HL-60/S4 (cell line): ENCODE data around the gene HOXD4.

Experiments used
- in situ Hi-C: fragments of 300-500 bp; cut with MboI; formaldehyde crosslinking; loops from 2 replicates; pipeline ENCODE4 v1.14.3; 2022; ENCODE audit warnings: low sequenced_read_pairs

The HOXD4 gene

GRCh38 chr2:176138923-176139660 lies 12.3 kb upstream of the HOXD4 start:
- in situ Hi-C loops = loop anchor here (25.0 kb wide), 3 partner anchors 323 to 1173 kb away; no protein-coding TSS in a partner anchor

GRCh38 chr2:176139661-176140512 lies 11.5 kb upstream of the HOXD4 start:
- in situ Hi-C loops = loop anchor here (10.0 to 25.0 kb wide), 4 partner anchors 322 to 1172 kb away; no protein-coding TSS in a partner anchor

GRCh38 chr2:176140513-176141317 lies 10.6 kb upstream of the HOXD4 start:
- in situ Hi-C loops = loop anchor here (10.0 to 25.0 kb wide), 4 partner anchors 322 to 1172 kb away; no protein-coding TSS in a partner anchor

GRCh38 chr2:176142281-176142680 lies 9.1 kb upstream of the HOXD4 start:
- in situ Hi-C loops = loop anchor here (10.0 to 25.0 kb wide), 4 partner anchors 320 to 1170 kb away; no protein-coding TSS in a partner anchor

- in situ Hi-C loops = loop anchor here (10.0 to 25.0 kb wide), 4 partner anchors 317 to 1167 kb away; no protein-coding TSS in a partner anchor
Observed at GRCh38 chr2:176145085-176145969, 6.0 kb upstream of the HOXD4 start.

GRCh38 chr2:176146101-176146500 lies 5.2 kb upstream of the HOXD4 start:
- in situ Hi-C loops = loop anchor here (10.0 to 25.0 kb wide), 4 partner anchors 316 to 1166 kb away; no protein-coding TSS in a partner anchor

GRCh38 chr2:176146645-176147044 lies 4.7 kb upstream of the HOXD4 start:
- in situ Hi-C loops = loop anchor here (10.0 to 25.0 kb wide), 4 partner anchors 316 to 1166 kb away; no protein-coding TSS in a partner anchor

- in situ Hi-C loops = loop anchor here (10.0 to 25.0 kb wide), 4 partner anchors 315 to 1165 kb away; no protein-coding TSS in a partner anchor
Observed at GRCh38 chr2:176147210-176147799, 4.0 kb upstream of the HOXD4 start.

GRCh38 chr2:176147800-176148496 lies 3.4 kb upstream of the HOXD4 start:
- in situ Hi-C loops = loop anchor here (10.0 to 25.0 kb wide), 4 partner anchors 314 to 1164 kb away; no protein-coding TSS in a partner anchor

GRCh38 chr2:176148751-176149421 lies 2.5 kb upstream of the HOXD4 start:
- in situ Hi-C loops = loop anchor here (10.0 to 25.0 kb wide), 4 partner anchors 313 to 1163 kb away; no protein-coding TSS in a partner anchor

- in situ Hi-C loops = loop anchor here (10.0 to 25.0 kb wide), 4 partner anchors 313 to 1163 kb away; no protein-coding TSS in a partner anchor
Observed at GRCh38 chr2:176149481-176149938, 1.8 kb upstream of the HOXD4 start.

GRCh38 chr2:176149939-176150583 lies 1.3 kb upstream of the HOXD4 start:
- in situ Hi-C loops = loop anchor here (10.0 to 25.0 kb wide), 4 partner anchors 312 to 1162 kb away; no protein-coding TSS in a partner anchor

GRCh38 chr2:176150584-176151441 lies 537 bp upstream of the HOXD4 start:
- in situ Hi-C loops = no loop called here

- in situ Hi-C loops = no loop called here
Observed at GRCh38 chr2:176152350-176153181, 1.2 kb downstream of the HOXD4 start.

GRCh38 chr2:176154576-176155252 lies 3.4 kb downstream of the HOXD4 start:
- in situ Hi-C loops = no loop called here
